Lower leg skin (tissue), 3 donors: Measurements from ENCODE around the gene NFATC2.

ENCODE experiments used
- CTCF ChIP-seq, 3 donors: fragments of 450-650 bp; IDR thresholded peaks; one replicate each; pipeline ENCODE4 v1.5.1; 2016; ENCODE audit warnings: antibody characterized with exemption in 3 of 3, mild to moderate bottlenecking in 3 of 3, moderate library complexity in 2 of 3
- POLR2A ChIP-seq, 2 donors: fragments of 450-650 bp; IDR thresholded peaks; one replicate each; pipeline ENCODE4 v1.6.1; 2016 to 2017; ENCODE audit warnings: antibody characterized with exemption in 2 of 2, mild to moderate bottlenecking in 1 of 2, moderate library complexity in 1 of 2

GRCh38 chr20:51494241-51495110 is 48.0 kb downstream of the NFATC2 start:
- TF ChIP-seq CTCF (IDR thresholded peaks at IDR 0.05) (no peak), POLR2A (IDR thresholded peaks at IDR 0.05) (no peak)
